Mesendoderm (in vitro differentiated cells): ENCODE data around the gene TBX2.

Experiments
- DNase-seq: peaks from one replicate; pipeline ENCODE4 v3.0.0; 2013
- H2AK5ac ChIP-seq: 2 replicates; pipeline ENCODE4 v1.6.1; 2013; ENCODE audit warnings: low read length, inconsistent platforms
- H2BK120ac ChIP-seq: 2 replicates; pipeline ENCODE4 v1.6.1; 2013; ENCODE audit warnings: low read depth, mild to moderate bottlenecking, low read length, moderate library complexity, mixed read lengths
- H2BK15ac ChIP-seq: replicated peaks from 2 replicates; pipeline ENCODE4 v1.6.1; 2013; ENCODE audit warnings: low read depth, mild to moderate bottlenecking, moderate library complexity
- H2BK5ac ChIP-seq: 2 replicates; pipeline ENCODE4 v1.6.1; 2013; ENCODE audit warnings: low read length, inconsistent platforms
- H3K18ac ChIP-seq: 2 replicates; pipeline ENCODE4 v1.6.1; 2013; ENCODE audit warnings: mild to moderate bottlenecking, low read length, mixed read lengths
- H3K23ac ChIP-seq: one replicate; pipeline ENCODE4 v1.6.1; 2013; ENCODE audit warnings: low read length
- H3K27ac ChIP-seq: 2 replicates; pipeline ENCODE4 v1.5.1; 2013; ENCODE audit warnings: low read depth, mild to moderate bottlenecking, inconsistent platforms, low read length, moderate library complexity
- H3K27me3 ChIP-seq: 2 replicates; pipeline ENCODE4 v1.6.1; 2013; ENCODE audit warnings: low read length, control low read depth, mild to moderate bottlenecking, inconsistent platforms; ENCODE audit not compliant: insufficient read depth, poor library complexity
- H3K36me3 ChIP-seq: 2 replicates; pipeline ENCODE4 v1.6.1; 2013; ENCODE audit warnings: low read length, inconsistent platforms; ENCODE audit not compliant: control insufficient read depth, insufficient read depth
- H3K4ac ChIP-seq: one replicate; pipeline ENCODE4 v1.6.1; 2013; ENCODE audit warnings: low read depth, mild to moderate bottlenecking, low read length, moderate library complexity
- H3K4me1 ChIP-seq: 2 replicates; pipeline ENCODE4 v1.6.1; 2013; ENCODE audit warnings: low read depth, low read length, inconsistent platforms; ENCODE audit not compliant: control insufficient read depth
- H3K4me2 ChIP-seq: 2 replicates; pipeline ENCODE4 v1.6.1; 2013; ENCODE audit warnings: low read length
- H3K4me3 ChIP-seq: 2 replicates; pipeline ENCODE4 v1.5.1; 2013; ENCODE audit warnings: mild to moderate bottlenecking, low read length
- H3K56ac ChIP-seq: one replicate; pipeline ENCODE4 v1.6.1; 2013; ENCODE audit warnings: low read length
- H3K79me1 ChIP-seq: 2 replicates; pipeline ENCODE4 v1.6.1; 2013; ENCODE audit warnings: low read length, inconsistent platforms
- H3K79me2 ChIP-seq: 2 replicates; pipeline ENCODE4 v1.6.1; 2013; ENCODE audit warnings: mild to moderate bottlenecking, low read length; ENCODE audit not compliant: control insufficient read depth, insufficient read depth
- H3K9ac ChIP-seq: 2 replicates; pipeline ENCODE4 v1.6.1; 2013; ENCODE audit warnings: low read length, inconsistent platforms
- H4K5ac ChIP-seq: one replicate; pipeline ENCODE4 v1.6.1; 2013; ENCODE audit warnings: low read length
- H4K8ac ChIP-seq: one replicate; pipeline ENCODE4 v1.6.1; 2013; ENCODE audit warnings: low read depth, mild to moderate bottlenecking, control low read depth, low read length, moderate library complexity
- WGBS: extraction: QIAGEN DNeasy Blood & Tissue Kit; methylation state at CpG from one replicate; pipeline ENCODE4 v1.1.7; 2013; ENCODE audit warnings: low lambda C conversion rate, missing lambda C conversion rate; ENCODE audit not compliant: insufficient coverage; ENCODE audit errors: extremely low coverage; 5-methylcytosine and 5-hydroxymethylcytosine counted together

TBX2 gene

DNA sequence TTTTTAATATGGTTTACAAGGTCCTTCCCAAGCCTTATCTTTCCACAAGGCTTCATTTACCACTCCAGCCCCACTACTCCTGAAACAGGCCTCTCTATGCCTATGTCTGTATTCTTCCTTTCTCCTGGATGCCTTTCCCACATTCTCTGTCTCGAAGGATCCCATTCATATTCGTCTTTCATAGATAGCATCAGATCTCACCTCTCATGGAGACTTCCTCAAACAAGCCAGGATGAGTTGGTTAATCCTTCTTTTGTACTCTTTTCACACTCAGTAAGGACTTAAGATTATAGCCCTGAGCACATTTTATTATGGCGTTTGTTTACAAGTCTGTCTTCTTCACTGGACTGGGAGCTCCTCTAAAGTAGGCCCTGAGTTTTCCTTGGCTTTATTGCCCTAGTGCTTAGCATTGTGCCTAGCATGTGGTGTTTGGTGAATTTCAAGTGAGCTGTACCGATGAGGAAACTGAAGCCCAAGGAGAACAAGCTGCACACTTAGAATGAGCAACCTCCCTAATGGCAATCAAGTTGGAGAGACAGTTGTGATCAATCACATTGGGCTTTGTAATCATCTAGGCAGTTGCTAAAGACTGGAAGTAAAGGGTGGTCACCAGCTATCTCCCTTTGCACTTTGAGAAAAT, 42.6 kb downstream of the TBX2 start:
- Histone ChIP-seq H2BK5ac (no peak overlapping the region), H3K18ac (no peak overlapping the region), H3K79me2 (no peaks in the 10 kb centered on the region), H4K8ac (no peak overlapping the region), H3K4me1 (peaks cover 6% of the 10 kb centered on the region), H3K79me1 (no peaks in the 10 kb centered on the region), H3K4me3 (no peak overlapping the region), H3K9ac (no peak overlapping the region), H2BK120ac (no peak overlapping the region), H3K4ac (no peak overlapping the region), H3K27ac (no peak overlapping the region), H2BK15ac (no peak overlapping the region), H3K4me2 (no peak overlapping the region), H3K27me3 (no peaks in the 10 kb centered on the region), H3K36me3 (no peaks in the 10 kb centered on the region), H3K23ac (no peak overlapping the region), H2AK5ac (no peak overlapping the region), H4K5ac (no peak overlapping the region), H3K56ac (no peak overlapping the region)
- DNase-seq: peak; percentile 83
- no CpG with 5 or more reads among the region's 4 CpGs for WGBS

- Histone ChIP-seq H2BK120ac (no peak overlapping the region), H4K5ac (no peak overlapping the region), H3K4me3 (no peak overlapping the region), H2BK5ac (no peak overlapping the region), H4K8ac (no peak overlapping the region), H3K27ac (no peak overlapping the region), H3K56ac (no peak overlapping the region), H3K4me2 (no peak overlapping the region), H3K79me1 (no peaks in the 10 kb centered on the region), H3K4ac (no peak overlapping the region), H3K36me3 (no peaks in the 10 kb centered on the region), H2BK15ac (no peak overlapping the region), H3K9ac (no peak overlapping the region), H3K23ac (no peak overlapping the region), H3K27me3 (no peaks in the 10 kb centered on the region), H2AK5ac (no peak overlapping the region), H3K79me2 (no peaks in the 10 kb centered on the region), H3K4me1 (peaks cover 6% of the 10 kb centered on the region), H3K18ac (no peak overlapping the region)
- no CpG with 5 or more reads among the region's 11 CpGs for WGBS
- DNase-seq: no peak
Observed at GRCh38 chr17:61442878-61443474, 43.3 kb downstream of the TBX2 start.

DNA sequence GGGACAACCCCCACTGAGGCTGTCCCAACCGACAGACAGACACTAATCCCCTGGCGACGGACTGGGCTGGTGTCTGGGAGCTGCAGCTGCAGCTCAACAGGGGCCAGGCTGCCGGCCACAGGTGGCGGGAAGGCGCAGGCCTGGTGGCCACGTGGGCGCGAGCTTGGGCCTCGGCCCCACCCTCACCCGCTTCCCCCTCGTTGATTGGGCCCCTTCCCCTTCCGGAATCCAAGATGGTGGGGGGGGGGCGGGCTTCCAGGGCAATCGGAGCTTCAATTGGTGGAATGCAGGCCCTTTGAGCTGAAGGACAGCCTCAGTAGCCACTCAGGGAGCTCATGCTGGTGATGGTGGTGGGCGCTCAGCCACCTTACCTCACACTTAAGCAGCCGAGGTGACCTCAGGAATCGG, 43.8 kb downstream of the TBX2 start:
- no peak overlapping the region for H3K9ac ChIP-seq
- H3K18ac ChIP-seq: no peak overlapping the region
- H4K5ac ChIP-seq: no peak overlapping the region
- no peak overlapping the region for H3K27ac ChIP-seq
- H2BK120ac ChIP-seq: no peak overlapping the region
- H2BK15ac ChIP-seq: no peak overlapping the region
- H3K23ac ChIP-seq: no peak overlapping the region
- H2AK5ac ChIP-seq: no peak overlapping the region
- no CpG with 5 or more reads among the region's 18 CpGs for WGBS
- no peak overlapping the region for H3K4me3 ChIP-seq
- no peaks in the 10 kb centered on the region for H3K27me3 ChIP-seq
- H3K79me2 ChIP-seq: no peaks in the 10 kb centered on the region
- no peak overlapping the region for H3K56ac ChIP-seq
- H3K4me2 ChIP-seq: no peak overlapping the region
- peaks cover 6% of the 10 kb centered on the region for H3K4me1 ChIP-seq
- no peaks in the 10 kb centered on the region for H3K36me3 ChIP-seq
- H2BK5ac ChIP-seq: no peak overlapping the region
- H4K8ac ChIP-seq: no peak overlapping the region
- H3K79me1 ChIP-seq: no peaks in the 10 kb centered on the region
- H3K4ac ChIP-seq: no peak overlapping the region
- DNase-seq: no peak

GRCh38 chr17:61444075-61444474, 44.4 kb downstream of the TBX2 start:
- Histone ChIP-seq H3K4me1 (peaks cover 6% of the 10 kb centered on the region), H3K27ac (no peak overlapping the region), H3K36me3 (no peaks in the 10 kb centered on the region), H3K56ac (no peak overlapping the region), H4K5ac (no peak overlapping the region), H3K4me2 (no peak overlapping the region), H3K79me2 (no peaks in the 10 kb centered on the region), H2BK120ac (no peak overlapping the region), H4K8ac (no peak overlapping the region), H2BK5ac (no peak overlapping the region), H3K4me3 (no peak overlapping the region), H2AK5ac (no peak overlapping the region), H3K18ac (no peak overlapping the region), H3K27me3 (no peaks in the 10 kb centered on the region), H2BK15ac (no peak overlapping the region), H3K9ac (no peak overlapping the region), H3K23ac (no peak overlapping the region), H3K79me1 (no peaks in the 10 kb centered on the region), H3K4ac (no peak overlapping the region)
- WGBS: no CpG with 5 or more reads among the region's 13 CpGs
- DNase-seq: no peak

- Histone ChIP-seq H4K8ac (no peak overlapping the region), H3K27me3 (no peaks in the 10 kb centered on the region), H3K18ac (no peak overlapping the region), H2BK15ac (no peak overlapping the region), H4K5ac (no peak overlapping the region), H3K4me2 (no peak overlapping the region), H3K56ac (no peak overlapping the region), H3K36me3 (no peaks in the 10 kb centered on the region), H3K79me2 (no peaks in the 10 kb centered on the region), H3K4ac (no peak overlapping the region), H3K4me3 (no peak overlapping the region), H2BK5ac (no peak overlapping the region), H3K4me1 (peaks cover 6% of the 10 kb centered on the region), H2BK120ac (no peak overlapping the region), H3K79me1 (no peaks in the 10 kb centered on the region), H3K9ac (no peak overlapping the region), H3K27ac (no peak overlapping the region), H3K23ac (no peak overlapping the region), H2AK5ac (no peak overlapping the region)
- no peak for DNase-seq
- WGBS: no CpG with 5 or more reads among the region's 6 CpGs
Observed at GRCh38 chr17:61444831-61445230, 45.2 kb downstream of the TBX2 start.

- Histone ChIP-seq H2BK120ac (no peak overlapping the region), H3K36me3 (no peaks in the 10 kb centered on the region), H3K56ac (no peak overlapping the region), H3K27ac (no peak overlapping the region), H3K23ac (no peak overlapping the region), H3K27me3 (peaks cover 6% of the 10 kb centered on the region), H3K18ac (no peak overlapping the region), H3K79me1 (no peaks in the 10 kb centered on the region), H3K4me3 (no peak overlapping the region), H2BK15ac (no peak overlapping the region), H3K4me1 (peaks cover 8% of the 10 kb centered on the region), H3K4ac (no peak overlapping the region), H2BK5ac (no peak overlapping the region), H3K9ac (no peak overlapping the region), H3K79me2 (no peaks in the 10 kb centered on the region), H4K8ac (no peak overlapping the region), H2AK5ac (no peak overlapping the region), H3K4me2 (no peak overlapping the region), H4K5ac (no peak overlapping the region)
- DNase-seq: no peak
Observed at GRCh38 chr17:61447358-61447757, 47.7 kb downstream of the TBX2 start.
